GM18873 (cell line): ENCODE data around the gene MUC21.
"Not testable (repeated sequence)": the region's sequence is repeated elsewhere in the genome, so short reads cannot be mapped to it uniquely, and the experiment has no call there.

ENCODE experiments used
- ATAC-seq: cut with Tn5 transposase; IDR thresholded peaks from one replicate; pipeline ENCODE4 v1.9.1; 2021; ENCODE audit warnings: mild to moderate bottlenecking, moderate library complexity, moderate number of reproducible peaks; ENCODE audit not compliant: unreplicated experiment, low FRiP score

Gene MUC21

GRCh38 chr6:31005249-31006020 is 21.9 kb downstream of the MUC21 start:
- no peak for ATAC-seq

- ATAC-seq = no peak
Observed at GRCh38 chr6:31007694-31008093, 24.2 kb downstream of the MUC21 start.

DNA sequence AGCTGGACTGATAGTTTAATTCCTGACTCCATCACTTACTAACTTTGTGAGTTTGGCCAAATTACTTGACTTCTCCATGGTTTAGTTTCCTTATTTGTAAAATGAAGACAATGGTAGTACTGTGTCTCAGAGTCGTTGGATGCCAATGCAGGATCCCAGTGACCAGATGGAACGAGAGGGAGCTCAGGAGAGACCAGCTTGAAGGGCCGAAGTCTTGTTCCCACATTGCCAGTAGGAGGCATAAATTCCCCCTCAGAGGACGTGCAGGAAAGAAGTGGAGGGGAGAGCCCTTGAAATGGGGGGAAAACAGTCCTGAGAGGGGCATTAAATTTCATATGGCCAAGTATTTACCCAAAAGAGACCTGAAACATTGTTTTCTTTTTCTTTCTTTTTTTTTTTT is 24.6 kb downstream of the MUC21 start:
- ATAC-seq = no peak

DNA sequence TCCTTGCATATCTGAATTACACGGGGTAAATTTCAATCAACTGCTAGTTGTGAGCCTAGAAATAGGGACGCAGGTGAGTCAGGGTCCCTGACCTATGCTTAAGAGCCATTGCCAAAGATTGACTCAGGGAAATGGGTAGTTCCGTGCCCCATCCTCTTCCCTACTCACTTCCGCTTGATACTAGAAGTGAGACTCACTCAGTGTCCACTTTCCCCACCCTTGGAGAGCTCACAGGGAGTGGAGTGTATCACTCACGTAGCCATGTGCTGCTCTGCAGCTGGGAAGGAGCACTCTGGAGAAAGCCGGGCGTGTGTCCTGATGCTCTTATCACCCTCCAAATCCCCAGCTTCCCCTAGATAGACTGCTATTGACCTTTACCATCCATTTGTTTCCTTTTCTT is 26.2 kb downstream of the MUC21 start:
- no peak for ATAC-seq

- ATAC-seq = no peak
Observed at GRCh38 chr6:31010393-31011060, 27.0 kb downstream of the MUC21 start, which contains the start of gene MUC22. Gene MUC22, plus strand, starts transcription at chr6:31010474. Its CDS starts 233 bp downstream, at chr6:31010707.

GRCh38 chr6:31011153-31011552 is 27.6 kb downstream of the MUC21 start:
- ATAC-seq = no peak

- ATAC-seq = no peak
Observed at GRCh38 chr6:31016659-31017299, 33.3 kb downstream of the MUC21 start.

DNA sequence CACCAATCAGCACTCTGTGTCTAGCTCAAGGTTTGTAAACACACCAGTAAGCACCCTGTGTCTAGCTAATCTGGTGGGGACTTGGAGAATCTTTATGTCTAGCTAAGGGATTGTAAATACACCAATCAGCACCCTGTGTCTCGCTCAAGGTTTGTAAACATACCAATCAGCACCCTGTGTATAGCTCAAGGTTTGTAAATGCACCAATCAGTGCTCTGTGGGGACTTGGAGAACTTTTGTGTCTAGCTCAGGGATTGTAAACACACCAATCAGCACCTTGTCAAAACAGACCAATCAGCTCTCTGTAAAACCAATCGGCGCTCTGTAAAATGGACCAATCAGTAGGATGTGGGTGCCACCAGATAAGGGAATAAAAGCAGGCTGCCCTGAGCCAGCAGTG is 33.9 kb downstream of the MUC21 start:
- not testable (repeated sequence) for ATAC-seq

DNA sequence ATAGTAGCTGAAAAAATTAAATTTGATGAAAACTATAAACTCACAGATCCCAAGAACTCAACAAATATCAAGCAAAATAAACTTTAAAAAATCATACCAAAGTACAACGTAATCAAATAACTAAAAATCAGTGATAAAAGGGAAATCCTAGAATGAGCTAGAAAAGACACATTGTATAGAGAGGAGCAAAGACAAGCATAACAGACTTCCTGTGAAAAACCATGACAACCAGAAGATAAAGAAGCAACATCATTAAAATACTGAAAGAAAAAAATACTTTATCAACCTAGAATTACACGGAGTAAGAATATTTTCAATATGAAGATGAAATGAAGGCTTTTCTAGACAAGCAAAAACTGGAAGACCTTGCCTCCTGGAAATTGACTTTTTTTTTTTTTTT is 36.5 kb downstream of the MUC21 start:
- ATAC-seq = no peak

DNA sequence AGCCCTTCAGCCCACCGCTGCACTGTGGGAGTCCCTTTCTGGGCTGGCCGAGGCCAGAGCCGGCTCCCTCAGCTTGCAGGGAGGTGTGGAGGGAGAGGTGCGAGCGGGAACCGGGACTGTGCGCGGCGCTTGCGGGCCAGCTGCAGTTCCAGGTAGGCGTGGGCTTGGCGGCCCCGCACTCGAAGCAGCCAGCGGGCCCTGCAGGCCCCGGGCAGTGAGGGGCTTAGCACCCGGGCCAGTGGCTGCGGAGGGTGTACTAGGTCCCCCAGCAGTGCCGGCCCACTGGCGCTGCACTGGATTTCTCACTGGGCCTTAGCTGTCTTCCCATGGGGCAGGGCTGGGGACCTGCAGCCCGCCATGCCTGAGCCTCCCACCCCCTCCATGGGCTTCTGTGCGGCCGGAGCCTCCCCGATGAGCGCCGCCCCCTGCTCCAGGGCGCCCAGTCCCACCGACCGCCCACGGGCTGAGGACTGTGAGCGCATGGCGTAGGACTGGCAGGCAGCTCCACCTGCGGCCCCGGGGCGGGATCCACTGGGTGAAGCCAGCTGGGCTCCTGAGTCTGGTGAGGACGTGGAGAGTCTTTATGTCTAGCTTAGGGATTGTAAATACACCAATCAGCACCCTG is 37.2 kb downstream of the MUC21 start:
- ATAC-seq = not testable (repeated sequence)

DNA sequence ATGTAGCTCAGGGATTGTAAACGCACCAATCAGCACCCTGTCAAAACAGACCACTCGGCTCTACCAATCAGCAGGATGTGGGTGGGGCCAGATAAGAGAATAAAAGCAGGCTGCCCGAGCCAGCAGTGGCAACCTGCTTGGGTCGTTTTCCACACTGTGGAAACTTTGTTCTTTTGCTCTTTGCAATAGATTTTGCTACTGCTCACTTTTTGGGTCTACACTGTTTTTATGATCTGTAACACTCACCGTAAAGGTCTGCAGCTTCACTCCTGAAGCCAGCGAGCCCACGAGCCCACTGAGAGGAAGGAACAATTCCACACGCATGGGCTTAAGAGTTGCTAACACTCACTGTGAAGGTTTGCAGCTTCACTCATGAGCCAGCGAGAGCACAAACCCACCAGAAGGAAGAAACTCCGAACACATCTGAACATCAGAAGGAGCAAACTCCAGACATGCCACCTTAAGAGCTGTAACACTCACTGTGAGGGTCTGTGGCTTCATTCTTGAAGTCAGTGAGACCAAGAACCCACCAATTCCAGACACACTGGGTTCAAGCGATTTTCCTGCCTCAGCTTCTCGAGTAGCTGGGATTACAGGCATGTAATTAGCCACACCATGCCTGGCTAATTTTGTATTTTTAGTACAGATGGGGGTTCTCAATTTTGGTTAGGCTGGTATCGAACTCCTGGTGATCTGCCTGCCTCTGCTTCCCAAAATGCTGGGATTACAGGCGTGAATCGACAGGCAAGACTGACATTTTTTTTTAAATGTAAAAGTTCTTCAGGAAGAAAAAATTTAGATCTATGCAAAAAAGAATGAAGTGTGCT is 38.4 kb downstream of the MUC21 start:
- ATAC-seq = not testable (repeated sequence)

DNA sequence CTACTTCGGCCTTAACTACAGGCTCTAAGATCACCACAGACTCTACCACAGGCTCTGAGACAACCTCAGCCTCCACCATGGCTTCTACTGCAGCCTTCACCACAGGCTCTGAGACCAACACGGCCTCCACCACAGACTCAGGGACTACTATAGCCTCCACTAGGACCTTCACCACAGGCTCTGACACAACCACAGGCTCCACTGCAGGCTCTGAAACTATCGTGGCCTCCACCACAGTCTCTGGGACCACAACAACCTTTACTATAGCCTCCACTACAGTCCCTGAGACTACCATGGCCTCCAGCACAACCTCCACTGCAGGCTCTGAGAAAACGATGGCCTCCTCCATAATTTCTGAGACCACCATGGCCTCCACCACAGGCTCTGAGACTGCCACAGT is 42.1 kb downstream of the MUC21 start:
- no peak for ATAC-seq

DNA sequence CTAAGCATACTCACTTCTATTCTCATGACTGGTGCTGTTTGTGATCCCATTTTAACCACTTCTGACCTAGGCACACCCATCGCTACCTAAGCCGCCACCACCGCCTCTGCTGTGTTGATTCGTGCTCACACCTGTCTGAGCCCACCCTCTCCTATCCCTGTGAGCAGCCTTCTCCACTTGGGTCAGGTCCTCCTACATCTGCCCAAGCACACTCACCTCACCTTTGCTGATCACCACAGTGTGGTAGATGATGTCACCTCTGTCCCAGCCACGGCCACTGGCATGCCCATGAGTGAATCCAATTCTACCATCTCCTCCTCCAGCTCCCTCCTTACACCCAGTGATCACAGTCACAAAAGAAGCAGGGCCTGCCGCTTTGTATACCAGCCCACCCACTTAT is 47.6 kb downstream of the MUC21 start:
- ATAC-seq = no peak

DNA sequence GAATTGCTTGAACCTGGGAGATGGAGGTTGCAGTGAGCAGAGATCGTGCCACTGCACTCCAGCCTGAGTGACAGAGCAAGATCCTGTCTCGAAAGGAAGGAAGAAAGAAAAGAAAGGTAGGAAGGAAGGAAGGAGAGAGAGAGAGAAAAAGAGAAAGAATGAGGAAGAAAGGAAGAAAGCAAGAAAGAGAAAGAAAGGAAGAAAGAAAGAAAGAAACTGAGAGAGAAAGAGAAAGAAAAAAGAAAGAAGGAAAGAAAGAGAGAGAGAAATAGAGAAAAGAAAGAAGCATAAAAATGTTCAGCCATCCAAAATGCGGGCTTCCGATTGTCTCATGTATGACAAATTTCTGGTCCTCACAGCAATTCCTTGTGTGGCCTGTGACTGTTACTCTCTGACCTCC is 49.6 kb downstream of the MUC21 start:
- ATAC-seq = no peak

DNA sequence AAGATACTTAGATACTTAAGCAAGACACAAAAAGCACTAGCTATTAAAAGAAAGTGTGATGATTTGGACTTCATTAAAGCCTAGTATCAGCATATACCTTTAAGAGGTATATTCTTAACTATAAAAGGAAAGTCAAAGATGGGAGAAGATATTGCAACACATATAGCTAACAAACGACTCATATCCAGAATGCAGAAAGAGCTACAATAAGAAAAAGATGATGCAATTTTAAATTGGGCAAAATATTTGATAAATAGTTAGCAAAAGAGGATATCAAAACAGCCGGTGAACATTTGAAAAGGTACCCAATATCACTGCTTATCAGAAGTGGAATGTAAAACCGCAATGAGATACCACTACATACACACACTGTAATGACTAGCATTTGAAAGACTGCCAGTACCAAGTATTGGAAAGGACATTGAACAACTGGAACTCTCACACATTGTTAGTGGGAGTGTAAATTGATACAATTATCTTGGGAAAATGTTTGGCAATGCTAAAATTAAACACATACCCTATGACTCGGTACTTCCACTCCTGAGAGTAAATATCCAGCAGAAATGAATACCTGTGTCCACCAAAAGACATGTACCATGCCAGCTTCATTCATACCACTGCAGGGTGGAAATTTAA is 52.5 kb downstream of the MUC21 start:
- ATAC-seq = no peak

DNA sequence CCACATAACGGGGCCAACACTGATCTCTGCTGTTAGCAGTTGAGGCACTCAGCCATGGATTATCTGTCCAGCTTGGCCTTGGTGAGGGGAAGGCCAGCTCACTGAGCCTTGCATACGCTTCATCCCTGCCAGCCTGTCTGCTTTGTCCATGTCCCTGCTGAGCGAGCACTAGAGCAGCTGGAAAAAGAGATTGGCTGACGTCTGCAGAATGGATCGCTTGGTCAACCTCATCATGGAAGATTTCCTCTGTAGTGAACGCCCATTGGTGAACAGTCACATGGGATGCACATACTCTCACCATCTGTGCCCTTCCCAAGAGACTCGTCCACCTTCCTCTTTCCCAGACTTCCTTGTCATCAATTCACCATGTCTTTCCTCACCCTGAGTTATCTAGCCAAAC is 53.7 kb downstream of the MUC21 start:
- ATAC-seq = no peak

DNA sequence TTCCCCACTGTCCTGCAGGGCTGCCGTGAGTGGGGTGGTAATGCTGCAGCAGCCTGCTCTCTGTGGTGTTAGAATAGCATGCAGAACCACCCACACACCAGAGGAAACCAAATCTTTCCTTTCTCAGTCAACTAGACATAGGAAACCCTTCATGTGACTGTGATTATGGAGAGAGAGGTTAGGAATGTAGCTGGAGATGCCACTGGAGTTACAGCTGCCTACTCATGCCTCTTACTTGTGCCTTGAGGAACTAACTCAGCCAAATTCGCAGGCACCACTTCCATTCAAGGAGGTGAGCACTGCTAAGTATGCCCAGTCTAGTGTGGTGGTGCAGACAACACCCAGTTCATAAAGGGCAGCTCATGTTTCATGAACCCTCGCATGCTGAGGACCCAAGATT is 54.2 kb downstream of the MUC21 start:
- ATAC-seq = no peak

GRCh38 chr6:31038559-31038958 is 55.0 kb downstream of the MUC21 start:
- no peak for ATAC-seq
